Activated effector memory CD4-positive, alpha-beta T cell treated with Interleukin-2 at 50 U/mL for 16 hours (primary cell): ENCODE measurements around the gene SATB2.

ENCODE experiments used
- DNase-seq: peaks from one replicate; pipeline ENCODE4 v3.0.0-alpha.2; 2020

Gene SATB2

GRCh38 chr2:199457147-199458008 is at the start of gene SATB2:
Gene SATB2 (minus strand): TSS chr2:199457939. CDS start chr2:199456037, 1,902 bp downstream.
- DNase-seq, result no peak

- no peak for DNase-seq
These were observed 48.1 kb upstream of the SATB2 start for GRCh38 chr2:199505755-199506403.

DNA sequence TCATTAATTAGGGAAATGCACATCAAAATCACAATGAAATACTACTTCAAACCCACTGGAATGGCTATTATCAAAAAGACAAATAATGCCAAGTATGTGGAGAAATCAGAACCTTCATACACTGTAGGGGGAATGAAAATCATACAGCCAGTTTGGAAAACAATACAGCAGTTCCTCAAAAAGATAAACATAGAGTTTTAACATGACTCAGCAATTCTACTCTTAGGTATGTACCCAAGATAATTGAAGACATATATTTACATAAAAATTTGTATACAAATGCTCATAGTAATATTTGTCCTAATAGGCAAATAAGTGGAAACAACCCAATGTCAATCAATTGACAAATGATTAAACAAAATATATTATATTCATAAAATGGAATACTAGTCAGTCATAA is 45.4 kb upstream of the SATB2 start:
- DNase-seq, result no peak

DNA sequence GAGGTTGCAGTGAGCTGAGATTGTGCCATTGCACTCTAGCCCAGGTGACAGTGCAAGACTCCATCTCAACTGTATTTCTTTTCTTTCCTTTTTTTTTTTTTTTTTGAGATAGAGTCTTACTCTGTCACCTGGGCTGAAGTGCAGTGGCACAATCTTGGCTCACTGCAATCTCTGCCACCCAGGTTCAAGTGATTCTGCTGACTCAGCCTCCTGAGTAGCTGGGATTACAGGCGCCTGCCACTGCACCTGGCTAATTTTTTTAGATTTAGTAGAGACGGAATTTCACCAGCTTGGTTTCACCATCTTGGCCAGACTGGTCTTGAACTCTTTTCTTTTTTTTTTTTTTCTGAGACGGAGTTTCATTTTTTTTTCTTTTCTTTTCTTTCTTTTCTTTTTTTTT is 41.3 kb upstream of the SATB2 start:
- DNase-seq, result no peak

DNA sequence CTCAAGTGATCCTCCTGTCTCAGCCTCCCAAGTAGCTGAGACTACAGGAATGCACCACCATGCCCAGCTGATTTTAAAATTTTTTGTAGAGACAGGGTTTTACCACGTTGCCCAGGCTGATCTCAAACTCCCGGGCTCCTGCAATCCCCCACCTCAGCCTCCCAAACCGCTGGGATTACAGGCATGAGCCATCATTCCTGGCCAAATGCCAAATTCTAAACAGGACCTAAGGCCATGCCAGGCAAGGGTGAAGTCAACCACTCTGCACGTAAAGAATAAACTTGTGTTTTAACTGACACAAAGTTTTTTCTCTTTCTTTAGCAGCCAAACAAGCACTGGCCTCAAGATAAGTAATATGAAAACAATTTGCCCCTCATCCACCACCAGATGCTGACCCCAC is 37.4 kb upstream of the SATB2 start:
- DNase-seq, result no peak

DNA sequence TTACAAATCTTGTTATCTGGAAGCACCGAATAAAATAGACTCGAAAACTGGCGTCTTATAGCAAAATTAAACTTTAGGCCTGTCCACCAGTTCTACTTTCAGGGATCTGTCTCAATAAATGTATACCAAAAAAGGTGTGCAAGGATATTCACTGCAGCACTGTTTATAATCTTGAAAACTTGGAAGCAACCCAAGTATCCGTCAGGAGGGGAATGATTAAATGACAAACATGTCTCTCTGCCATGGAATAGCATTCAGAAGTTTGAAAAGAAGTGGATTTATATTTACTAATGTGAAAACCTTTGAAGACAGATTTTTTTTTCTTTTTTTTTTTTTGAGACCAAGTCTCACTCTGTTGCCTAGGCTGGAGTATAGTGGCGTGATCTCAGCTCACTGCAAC is 32.3 kb upstream of the SATB2 start:
- DNase-seq, result no peak

GRCh38 chr2:199488772-199489400 is 31.1 kb upstream of the SATB2 start:
- DNase-seq, result no peak

DNA sequence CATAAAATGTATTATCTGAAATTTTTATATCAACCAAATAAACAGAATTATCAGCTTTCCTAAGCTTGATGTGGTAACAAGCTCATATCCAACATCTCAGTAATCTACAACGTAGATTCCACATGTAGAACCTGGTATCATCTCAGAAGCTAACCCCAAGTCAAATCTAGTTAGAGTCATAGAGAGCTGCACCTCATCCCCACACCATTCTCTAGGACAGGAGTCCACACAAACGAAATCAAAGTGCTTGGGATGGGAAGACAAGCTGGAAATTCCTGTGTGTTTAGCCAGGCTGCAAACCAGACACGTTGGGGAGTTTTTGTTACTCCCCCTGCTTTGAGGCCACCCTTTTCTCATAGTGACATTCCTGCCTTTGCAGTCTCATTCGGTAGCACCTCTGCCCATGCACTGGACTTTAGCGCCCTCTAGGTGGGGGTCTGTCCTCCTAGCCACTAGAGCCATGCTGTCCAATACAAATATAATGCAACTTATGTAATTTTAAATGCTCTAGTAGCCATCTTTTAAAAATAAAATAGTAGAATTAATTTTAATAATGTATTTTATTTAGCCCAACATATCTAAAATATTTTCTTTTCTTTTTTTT is 28.1 kb upstream of the SATB2 start:
- no peak for DNase-seq

DNA sequence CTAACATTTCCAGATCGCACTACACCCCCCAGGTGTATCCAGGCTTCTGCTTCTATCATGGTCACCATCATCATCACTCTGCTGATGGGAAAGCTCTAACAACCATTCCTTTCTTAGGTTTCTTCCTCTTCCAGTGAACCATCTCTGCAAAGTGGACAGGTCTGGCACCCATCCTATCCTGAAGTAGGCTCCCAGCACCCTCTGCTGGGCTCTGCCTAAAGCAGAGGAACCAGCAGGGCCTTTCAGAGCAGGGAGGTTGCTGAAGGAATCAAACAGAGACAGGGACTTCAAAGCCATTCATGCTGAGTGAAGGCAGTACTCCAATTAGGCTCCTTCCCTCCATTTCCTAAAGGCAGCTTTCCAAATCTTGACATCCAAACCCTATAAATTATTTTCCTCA is 27.2 kb upstream of the SATB2 start:
- DNase-seq, result no peak

DNA sequence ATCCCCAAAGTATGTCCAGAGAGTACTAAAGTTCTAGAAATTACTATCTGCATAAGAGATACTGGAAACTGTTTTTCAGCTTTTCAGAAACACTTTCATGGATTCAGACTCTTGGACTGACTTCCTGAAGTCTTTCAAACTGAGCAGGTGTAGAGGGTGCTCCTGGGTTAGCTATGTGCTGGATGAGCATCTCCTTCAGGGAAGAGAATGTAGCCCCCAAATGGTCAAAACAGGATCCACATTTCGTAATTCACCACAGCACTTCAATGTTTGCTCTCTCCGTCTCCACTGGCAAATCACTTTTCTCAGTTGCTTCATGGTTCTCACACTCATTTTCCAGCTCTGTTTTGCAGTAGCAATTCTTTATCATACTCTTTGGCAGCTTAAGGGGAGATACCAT is 23.2 kb upstream of the SATB2 start:
- no peak for DNase-seq

DNA sequence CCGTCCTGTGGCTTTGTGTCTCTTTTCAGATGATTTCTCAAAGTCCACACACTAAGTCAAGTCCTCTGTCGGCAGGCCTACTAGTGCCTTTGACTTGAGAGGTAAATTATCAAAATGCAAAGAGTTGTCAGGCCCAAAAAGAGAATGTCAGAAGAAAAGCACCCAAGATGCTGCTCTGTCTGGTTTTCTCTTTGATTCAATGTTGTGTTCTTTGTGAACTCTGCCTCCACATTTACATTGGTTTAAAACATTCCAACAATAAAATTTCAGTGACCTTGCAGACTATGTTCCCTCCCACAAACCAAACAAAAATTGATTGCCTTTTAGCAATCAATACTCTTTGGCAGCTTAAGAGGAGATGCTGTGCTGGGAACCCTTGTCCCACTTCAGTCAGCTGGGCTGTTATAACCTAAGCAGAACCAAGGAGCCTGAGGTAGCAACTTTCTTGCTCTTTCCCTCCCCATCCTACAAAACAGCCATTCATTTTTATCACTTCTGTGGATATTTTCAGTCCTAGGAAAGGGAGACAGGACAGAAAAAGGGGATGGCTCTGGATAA is 19.6 kb upstream of the SATB2 start:
- DNase-seq, result no peak

DNA sequence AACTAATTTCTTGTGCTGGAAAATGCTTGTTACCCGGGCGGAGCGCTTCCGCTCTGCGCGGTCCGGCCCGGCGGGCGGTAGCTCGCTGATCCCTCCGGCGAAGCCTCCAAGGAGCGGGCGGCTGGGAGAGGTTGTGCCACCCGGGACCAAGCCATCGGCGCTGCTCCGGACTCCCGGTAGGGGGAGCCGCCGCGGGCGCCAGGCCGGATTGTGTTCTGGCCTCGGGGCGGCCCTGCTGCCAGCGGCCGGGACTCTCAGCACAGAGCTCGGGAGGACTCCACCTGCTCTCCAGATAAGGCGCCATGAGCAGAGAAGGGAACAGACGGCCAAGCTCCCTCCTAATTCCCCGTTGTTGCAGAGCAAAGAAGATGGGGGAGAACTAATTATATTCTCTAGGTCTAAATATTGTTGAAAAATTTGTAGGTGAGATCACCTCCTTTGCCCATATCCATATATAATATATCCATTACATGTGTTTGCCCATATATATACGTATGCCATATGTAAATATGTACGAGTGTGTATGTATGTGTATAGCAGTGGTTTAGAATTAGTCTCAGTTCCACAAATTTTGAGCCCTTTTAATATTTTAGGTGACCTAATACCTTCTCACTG is 13.8 kb upstream of the SATB2 start:
- no peak for DNase-seq

- no peak for DNase-seq
These were observed 13.1 kb upstream of the SATB2 start for GRCh38 chr2:199470672-199471442.

DNA sequence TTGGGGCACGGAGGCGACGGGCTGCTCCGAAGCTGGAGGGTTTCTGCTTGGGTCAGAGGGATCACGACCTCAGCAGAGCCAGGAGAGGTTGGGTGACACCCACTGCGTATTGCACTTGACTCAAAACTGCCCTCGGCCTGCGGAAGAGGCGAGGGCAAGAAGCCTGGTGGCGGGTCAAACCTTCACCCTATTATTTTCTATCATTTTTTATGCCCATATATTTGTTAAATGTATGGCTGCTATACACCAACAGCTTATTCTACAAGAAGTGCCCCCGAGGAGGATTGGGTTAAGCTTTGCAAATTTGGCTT is 12.6 kb upstream of the SATB2 start:
- DNase-seq, result no peak

- no peak for DNase-seq
These were observed 12.0 kb upstream of the SATB2 start for GRCh38 chr2:199469514-199470360.

DNA sequence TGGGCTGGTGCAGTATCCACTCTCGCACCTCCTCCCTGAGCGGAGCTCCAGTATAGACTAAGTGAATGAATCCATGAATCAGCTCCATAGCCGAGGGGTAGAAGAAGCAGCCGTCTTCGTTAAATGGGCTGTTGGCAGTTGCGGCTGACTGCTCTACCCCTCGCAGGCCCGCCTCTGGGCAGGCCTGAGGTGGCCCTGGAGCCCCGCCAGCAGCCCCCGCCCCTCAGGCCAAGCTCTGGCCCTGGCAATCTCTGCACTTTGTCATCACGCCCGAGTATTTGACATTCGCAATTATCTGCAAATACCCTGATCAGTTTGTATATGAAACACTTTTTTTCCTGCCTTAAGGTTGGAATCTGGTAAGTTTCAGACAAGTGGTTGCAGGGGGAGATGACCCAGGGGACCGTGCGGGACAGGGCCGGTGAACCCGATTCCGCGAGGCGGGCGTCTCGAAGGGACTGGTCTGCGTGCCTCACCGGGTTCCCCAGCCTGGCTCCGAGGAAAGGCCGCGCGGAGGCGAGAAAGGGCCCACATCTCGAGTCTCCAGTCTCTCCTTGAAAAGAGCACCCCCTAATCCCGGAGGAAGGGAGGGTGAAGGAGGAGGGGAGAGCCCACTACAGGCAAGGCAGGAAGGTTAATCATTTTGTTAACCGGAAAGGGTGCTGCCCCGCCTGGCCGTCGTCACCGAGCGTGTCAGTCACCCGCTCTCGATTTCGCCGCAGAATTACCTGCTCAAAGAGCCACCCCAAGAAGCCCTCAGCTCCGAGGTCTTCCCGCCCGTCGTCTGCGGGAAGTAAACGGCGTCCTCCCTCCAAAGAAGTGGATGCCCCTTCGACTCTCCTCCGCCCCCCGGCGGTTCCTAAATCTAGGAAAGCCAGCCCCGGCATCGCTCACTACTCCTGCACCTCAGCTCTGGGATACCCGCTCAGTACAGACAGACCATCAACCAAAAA is 11.1 kb upstream of the SATB2 start:
- no peak for DNase-seq

DNA sequence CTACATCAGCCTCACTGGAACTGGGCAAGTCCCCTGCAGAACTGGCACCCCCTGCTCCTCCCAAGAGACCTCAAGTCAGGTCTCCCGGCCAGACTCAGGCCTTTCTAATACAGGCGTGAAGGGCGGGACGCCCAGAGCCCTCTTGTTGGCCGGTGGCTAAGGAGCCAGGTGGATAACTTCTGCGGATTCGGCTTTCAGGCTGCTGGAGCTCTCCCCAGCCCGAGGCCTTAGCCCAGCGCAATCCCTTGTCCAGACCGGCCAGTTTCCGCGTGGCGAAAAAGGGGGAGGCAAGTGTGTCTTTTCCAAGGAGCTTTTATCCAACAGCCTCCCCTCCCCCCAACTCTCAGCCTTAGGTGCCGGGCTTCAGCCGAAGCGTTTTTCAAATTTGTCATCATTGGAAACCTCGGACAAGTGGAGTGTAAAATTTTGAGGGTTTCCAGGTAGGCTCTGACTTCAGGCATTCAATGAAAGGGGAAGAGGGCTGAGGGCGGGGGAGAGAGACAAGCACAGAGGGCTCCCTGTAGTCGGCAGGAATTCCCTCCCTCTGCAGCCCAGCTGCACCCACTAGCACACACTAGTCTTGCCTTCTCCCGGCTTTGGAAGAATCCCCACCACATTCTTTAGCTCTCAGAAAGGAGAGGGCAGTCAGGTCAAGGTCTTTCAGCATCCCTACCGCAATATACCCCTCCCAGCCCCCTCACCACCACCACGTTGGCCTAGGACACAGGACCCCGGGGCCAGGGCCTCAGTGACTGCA is 9.5 kb upstream of the SATB2 start:
- DNase-seq, result no peak

- no peak for DNase-seq
These were observed 8.9 kb upstream of the SATB2 start for GRCh38 chr2:199466692-199467065.

- no peak for DNase-seq
These were observed 8.4 kb upstream of the SATB2 start for GRCh38 chr2:199465988-199466691.
